A549 (cell line): Measurements from ENCODE around the gene C19orf47. TPM values are rescaled to one million over a fixed set of nuclear protein-coding genes. Genes with fewer than 3 reads are reported as not detected.

Source experiments
- ATOH8 ChIP-seq: fragments of 250-450 bp; sonication (Bioruptor Pico); IDR thresholded peaks from 2 replicates; pipeline ENCODE4 v1.5.0; 2020; ENCODE audit warnings: low read depth, mild to moderate bottlenecking, moderate library complexity
- CBX8 ChIP-seq: fragments of 200-600 bp; sonication (generic); IDR thresholded peaks from 2 replicates; pipeline ENCODE4 v1.6.1; 2016
- CEBPB ChIP-seq, 2 experiments: fragments of >200 bp in 1 of 2; sonication (Bioruptor Twin) in 1 of 2; formaldehyde crosslinking in 1 of 2; IDR thresholded peaks; 2 replicates each; pipeline ENCODE4 v1.6.1; 2012 to 2016
- CHD4 ChIP-seq: fragments of 200-600 bp; sonication (generic); IDR thresholded peaks from 2 replicates; pipeline ENCODE4 v1.6.1; 2016; ENCODE audit warnings: antibody characterized with exemption, mild to moderate bottlenecking, borderline replicate concordance
- EHF ChIP-seq: fragments of 250-450 bp; sonication (Bioruptor Pico); IDR thresholded peaks from 2 replicates; pipeline ENCODE4 v1.5.0; 2020; ENCODE audit warnings: mild to moderate bottlenecking
- EHMT2 ChIP-seq: fragments of 200-600 bp; sonication (generic); IDR thresholded peaks from 2 replicates; pipeline ENCODE4 v1.6.1; 2016; ENCODE audit warnings: antibody characterized with exemption, low read depth, mild to moderate bottlenecking, moderate library complexity
- ESRRA ChIP-seq: fragments of 150-350 bp; IDR thresholded peaks from 2 replicates; pipeline ENCODE4 v1.6.1; 2014; ENCODE audit warnings: mild to moderate bottlenecking, low read length, borderline replicate concordance
- GATA3 ChIP-seq: IDR thresholded peaks from 2 replicates; pipeline ENCODE4 v1.6.1; 2012; ENCODE audit warnings: borderline replicate concordance
- HEYL ChIP-seq: fragments of 250-450 bp; sonication (Bioruptor Pico); IDR thresholded peaks from 2 replicates; pipeline ENCODE4 v1.8.0; 2021; ENCODE audit warnings: mild to moderate bottlenecking, moderate library complexity
- HOXA7 ChIP-seq: fragments of 250-450 bp; sonication (Bioruptor Pico); IDR thresholded peaks from 2 replicates; pipeline ENCODE4 v1.5.0; 2020; ENCODE audit warnings: mild to moderate bottlenecking, moderate library complexity
- HOXB5 ChIP-seq: fragments of 250-450 bp; sonication (Bioruptor Pico); IDR thresholded peaks from 2 replicates; pipeline ENCODE4 v1.5.0; 2020; ENCODE audit warnings: mild to moderate bottlenecking, moderate library complexity
- JUNB ChIP-seq: fragments of >200 bp; sonication (Bioruptor Twin); formaldehyde crosslinking; IDR thresholded peaks from 2 replicates; pipeline ENCODE4 v1.6.1; 2016
- KDM1A ChIP-seq: fragments of 200-600 bp; sonication (generic); IDR thresholded peaks from 2 replicates; pipeline ENCODE4 v1.6.1; 2016; ENCODE audit warnings: low read depth, mild to moderate bottlenecking
- MAZ ChIP-seq: fragments of 150-350 bp; IDR thresholded peaks from 2 replicates; pipeline ENCODE4 v1.6.1; 2014; ENCODE audit warnings: antibody characterized with exemption, low read depth, low read length, borderline replicate concordance
- NFE2L2 ChIP-seq: fragments of 150-350 bp; conservative IDR thresholded peaks from 2 replicates; pipeline ENCODE4 v1.6.1; 2014; ENCODE audit warnings: low read length
- PBX3 ChIP-seq: IDR thresholded peaks from 2 replicates; pipeline ENCODE4 v1.6.1; 2012
- PHF8 ChIP-seq: fragments of 200-600 bp; sonication (generic); IDR thresholded peaks from 2 replicates; pipeline ENCODE4 v1.6.1; 2016; ENCODE audit warnings: low read depth, mild to moderate bottlenecking, antibody characterized with exemption, moderate library complexity, borderline replicate concordance
- POLR2A ChIP-seq: IDR thresholded peaks from 2 replicates; pipeline ENCODE4 v1.6.1; 2012; ENCODE audit warnings: mild to moderate bottlenecking, low read length
- POLR2AphosphoS2 ChIP-seq: conservative IDR thresholded peaks from 2 replicates; pipeline ENCODE4 v1.6.1; 2012; ENCODE audit warnings: low read length, improper control_type of control experiment, inconsistent platforms
- RARB ChIP-seq: fragments of 250-450 bp; sonication (Bioruptor Pico); IDR thresholded peaks from 2 replicates; pipeline ENCODE4 v1.8.0; 2021; ENCODE audit warnings: mild to moderate bottlenecking, moderate library complexity
- REST ChIP-seq: fragments of 200-600 bp; sonication (generic); IDR thresholded peaks from 2 replicates; pipeline ENCODE4 v1.6.1; 2016; ENCODE audit warnings: antibody characterized with exemption, mild to moderate bottlenecking, moderate library complexity
- RFX5 ChIP-seq: fragments of 450-650 bp; IDR thresholded peaks from 2 replicates; pipeline ENCODE4 v1.7.1; 2014; ENCODE audit warnings: antibody characterized with exemption, mild to moderate bottlenecking, moderate library complexity
- SMC3 ChIP-seq: fragments of >200 bp; sonication (Bioruptor Twin); formaldehyde crosslinking; IDR thresholded peaks from 3 replicates; pipeline ENCODE4 v1.6.1; 2018; ENCODE audit warnings: inconsistent platforms
- TP53 ChIP-seq: fragments of 250-450 bp; sonication (Bioruptor Pico); IDR thresholded peaks from 2 replicates; pipeline ENCODE4 v1.5.0; 2021; ENCODE audit warnings: mild to moderate bottlenecking, moderate library complexity
- ZSCAN20 ChIP-seq: fragments of 250-450 bp; sonication (Bioruptor Pico); IDR thresholded peaks from 2 replicates; pipeline ENCODE4 v1.8.0; 2022; ENCODE audit warnings: mild to moderate bottlenecking, moderate library complexity
- polyA plus RNA-seq, 4 experiments: library from polyadenylated mRNA; depleted of rRNA in 3 of 4; stranded (reverse); fragments of >200 nt; fragmentation: RNase III in 1 of 4; extraction: RNeasy Plus Mini Kit Qiagen cat#74134 plus additional on column Dnase treatment in 1 of 4; gene quantifications; 2 replicates in 3 of 4; 3 replicates in 1 of 4; pipeline ENCODE4 v1.2.3, GENCODE V29; 2011 to 2017

The C19orf47 gene
- polyA plus RNA-seq, 2 of the 4 experiments (the other 2 are of a cell fraction): 25.7 to 39.8 TPM

GRCh38 chr19:40285353-40286234 is 62.6 kb downstream of the C19orf47 start (continued):
- TF ChIP-seq JUNB (no peak), RFX5 (no peak), RARB (CRISPR knock-in tag) (no peak), CHD4 (peak; percentile 75; the same call in 1 of the 2 replicates), CBX8 (no peak), HOXA7 (CRISPR knock-in tag) (no peak), EHF (CRISPR knock-in tag) (peak; percentile 65; the same call in 1 of the 2 replicates), POLR2A (peak; percentile 74), EHMT2 (no peak), ZSCAN20 (CRISPR knock-in tag) (no peak), POLR2AphosphoS2 (no peak), ATOH8 (CRISPR knock-in tag) (no peak), KDM1A (peak; percentile 93), TP53 (CRISPR knock-in tag) (0 out of 2 replicates have a peak, but pooled peaks have one; percentile 69), ESRRA (no peak), CEBPB (IDR thresholded peaks at IDR 0.05) (no peak), PHF8 (0 out of 2 replicates have a peak, but pooled peaks have one; percentile 34), PBX3 (no peak), REST (no peak), NFE2L2 (no peak), SMC3 (no peak), GATA3 (no peak), HEYL (CRISPR knock-in tag) (no peak), MAZ (peak; percentile 51; the same call in 1 of the 2 replicates), HOXB5 (CRISPR knock-in tag) (no peak)
